SU-DHL-6 (cell line): ENCODE measurements around the gene TMEM119.

Experiments
- H2AFZ ChIP-seq: fragments of 200-600 bp; sonication (generic); 2 replicates; pipeline ENCODE4 v1.6.1; 2014; ENCODE audit warnings: low read depth, mild to moderate bottlenecking, moderate library complexity, mixed read lengths, antibody characterized with exemption, low read length; ENCODE audit not compliant: severe bottlenecking
- H3F3A ChIP-seq: fragments of 200-600 bp; shearing (Covaris generic); 2 replicates; pipeline ENCODE4 v1.6.0; 2016; ENCODE audit warnings: antibody characterized with exemption, mild to moderate bottlenecking; ENCODE audit not compliant: insufficient read depth
- H3K27ac ChIP-seq: fragments of 200-600 bp; sonication (generic); 2 replicates; pipeline ENCODE4 v1.5.1; 2016; ENCODE audit warnings: low read depth, mild to moderate bottlenecking, low read length, moderate library complexity, mixed read lengths
- H3K27me3 ChIP-seq: fragments of 200-600 bp; sonication (generic), shearing (Covaris generic); 2 replicates; pipeline ENCODE4 v1.6.0; 2014; ENCODE audit warnings: mild to moderate bottlenecking, low read length
- H3K36me3 ChIP-seq: fragments of 200-600 bp; sonication (generic); 2 replicates; pipeline ENCODE4 v1.6.1; 2014; ENCODE audit warnings: mild to moderate bottlenecking, low read length, mixed read lengths
- H3K4me2 ChIP-seq: fragments of 300-600, 200-600 bp; shearing (Covaris generic), sonication (generic); 2 replicates; pipeline ENCODE4 v1.6.0; 2014; ENCODE audit warnings: low read length, low read depth, mild to moderate bottlenecking; ENCODE audit not compliant: poor library complexity, severe bottlenecking
- H3K4me3 ChIP-seq: fragments of 200-600 bp; sonication (generic); 2 replicates; pipeline ENCODE4 v1.5.1; 2014; ENCODE audit warnings: antibody characterized with exemption, low read length, mild to moderate bottlenecking, mixed read lengths; ENCODE audit not compliant: insufficient read depth, poor library complexity, severe bottlenecking
- H3K79me2 ChIP-seq: fragments of 200-600 bp; sonication (generic); 2 replicates; pipeline ENCODE4 v1.6.1; 2014; ENCODE audit warnings: mild to moderate bottlenecking, low read length, moderate library complexity; ENCODE audit not compliant: insufficient read depth
- H3K9ac ChIP-seq: fragments of 200-600 bp; sonication (generic); 2 replicates; pipeline ENCODE4 v1.7.0; 2014; ENCODE audit warnings: mild to moderate bottlenecking, low read length
- H3K9me2 ChIP-seq: fragments of 200-600 bp; sonication (generic); replicated peaks from 2 replicates; pipeline ENCODE4 v1.6.1; 2014; ENCODE audit warnings: low read length; ENCODE audit not compliant: insufficient read depth
- H3K9me3 ChIP-seq: fragments of 200-600 bp; sonication (generic); 2 replicates; pipeline ENCODE4 v1.6.1; 2014; ENCODE audit warnings: low read length, mixed read lengths; ENCODE audit not compliant: insufficient read depth
- H4K20me1 ChIP-seq: fragments of 200-600 bp; sonication (generic); 2 replicates; pipeline ENCODE4 v1.6.1; 2014; ENCODE audit warnings: low read depth, mild to moderate bottlenecking, antibody characterized with exemption, low read length, moderate library complexity, mixed read lengths
- EZH2phosphoT487 ChIP-seq: fragments of 200-600 bp; sonication (generic), shearing (Covaris generic); conservative IDR thresholded peaks from 2 replicates; pipeline ENCODE4 v1.6.1; 2018; ENCODE audit warnings: mild to moderate bottlenecking, antibody characterized with exemption, low read length, moderate library complexity, mixed read lengths
- TF ChIP-seq, protein P1 (sequence below): fragments of 200-600 bp; sonication (generic); IDR thresholded peaks from one replicate; pipeline ENCODE4 v1.5.1; 2017; ENCODE audit warnings: antibody characterized with exemption, mild to moderate bottlenecking, low read length, moderate library complexity; ENCODE audit not compliant: insufficient read depth, poor library complexity, severe bottlenecking

Gene TMEM119

GRCh38 chr12:108638997-108639822, 41.3 kb upstream of the TMEM119 start:
- no peak overlapping the region for H2AFZ ChIP-seq
- H3K4me3 ChIP-seq = no peak overlapping the region
- no peaks in the 10 kb centered on the region for H4K20me1 ChIP-seq
- H3K9ac ChIP-seq = no peak overlapping the region
- H3K36me3 ChIP-seq = no peaks in the 10 kb centered on the region
- no peak overlapping the region for H3K27ac ChIP-seq
- H3F3A ChIP-seq = peaks cover 35% of the 10 kb centered on the region
- no peaks in the 10 kb centered on the region for H3K9me2 ChIP-seq
- H3K4me2 ChIP-seq = no peak overlapping the region
- H3K27me3 ChIP-seq = no peaks in the 10 kb centered on the region; the same call in 1 of the 2 replicates
- H3K9me3 ChIP-seq = no peaks in the 10 kb centered on the region
- no peaks in the 10 kb centered on the region for H3K79me2 ChIP-seq
- no peak for TF ChIP-seq EZH2phosphoT487
- TF ChIP-seq, protein P1, sequence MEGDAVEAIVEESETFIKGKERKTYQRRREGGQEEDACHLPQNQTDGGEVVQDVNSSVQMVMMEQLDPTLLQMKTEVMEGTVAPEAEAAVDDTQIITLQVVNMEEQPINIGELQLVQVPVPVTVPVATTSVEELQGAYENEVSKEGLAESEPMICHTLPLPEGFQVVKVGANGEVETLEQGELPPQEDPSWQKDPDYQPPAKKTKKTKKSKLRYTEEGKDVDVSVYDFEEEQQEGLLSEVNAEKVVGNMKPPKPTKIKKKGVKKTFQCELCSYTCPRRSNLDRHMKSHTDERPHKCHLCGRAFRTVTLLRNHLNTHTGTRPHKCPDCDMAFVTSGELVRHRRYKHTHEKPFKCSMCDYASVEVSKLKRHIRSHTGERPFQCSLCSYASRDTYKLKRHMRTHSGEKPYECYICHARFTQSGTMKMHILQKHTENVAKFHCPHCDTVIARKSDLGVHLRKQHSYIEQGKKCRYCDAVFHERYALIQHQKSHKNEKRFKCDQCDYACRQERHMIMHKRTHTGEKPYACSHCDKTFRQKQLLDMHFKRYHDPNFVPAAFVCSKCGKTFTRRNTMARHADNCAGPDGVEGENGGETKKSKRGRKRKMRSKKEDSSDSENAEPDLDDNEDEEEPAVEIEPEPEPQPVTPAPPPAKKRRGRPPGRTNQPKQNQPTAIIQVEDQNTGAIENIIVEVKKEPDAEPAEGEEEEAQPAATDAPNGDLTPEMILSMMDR = no peak

GRCh38 chr12:108638141-108638827, 40.4 kb upstream of the TMEM119 start:
- no peaks in the 10 kb centered on the region for H4K20me1 ChIP-seq
- no peak overlapping the region for H3K4me3 ChIP-seq
- no peaks in the 10 kb centered on the region for H3K9me3 ChIP-seq
- H3F3A ChIP-seq = peaks cover 44% of the 10 kb centered on the region
- TF ChIP-seq EZH2phosphoT487 = no peak
- TF ChIP-seq, protein P1 = no peak
- no peaks in the 10 kb centered on the region for H3K79me2 ChIP-seq
- no peaks in the 10 kb centered on the region for H3K36me3 ChIP-seq
- H3K27me3 ChIP-seq = no peaks in the 10 kb centered on the region; the same call in 1 of the 2 replicates
- H3K27ac ChIP-seq = no peak overlapping the region
- no peak overlapping the region for H3K9ac ChIP-seq
- peak overlapping the region; percentile 39 for H3K4me2 ChIP-seq
- H3K9me2 ChIP-seq = no peaks in the 10 kb centered on the region
- H2AFZ ChIP-seq = no peak overlapping the region

DNA sequence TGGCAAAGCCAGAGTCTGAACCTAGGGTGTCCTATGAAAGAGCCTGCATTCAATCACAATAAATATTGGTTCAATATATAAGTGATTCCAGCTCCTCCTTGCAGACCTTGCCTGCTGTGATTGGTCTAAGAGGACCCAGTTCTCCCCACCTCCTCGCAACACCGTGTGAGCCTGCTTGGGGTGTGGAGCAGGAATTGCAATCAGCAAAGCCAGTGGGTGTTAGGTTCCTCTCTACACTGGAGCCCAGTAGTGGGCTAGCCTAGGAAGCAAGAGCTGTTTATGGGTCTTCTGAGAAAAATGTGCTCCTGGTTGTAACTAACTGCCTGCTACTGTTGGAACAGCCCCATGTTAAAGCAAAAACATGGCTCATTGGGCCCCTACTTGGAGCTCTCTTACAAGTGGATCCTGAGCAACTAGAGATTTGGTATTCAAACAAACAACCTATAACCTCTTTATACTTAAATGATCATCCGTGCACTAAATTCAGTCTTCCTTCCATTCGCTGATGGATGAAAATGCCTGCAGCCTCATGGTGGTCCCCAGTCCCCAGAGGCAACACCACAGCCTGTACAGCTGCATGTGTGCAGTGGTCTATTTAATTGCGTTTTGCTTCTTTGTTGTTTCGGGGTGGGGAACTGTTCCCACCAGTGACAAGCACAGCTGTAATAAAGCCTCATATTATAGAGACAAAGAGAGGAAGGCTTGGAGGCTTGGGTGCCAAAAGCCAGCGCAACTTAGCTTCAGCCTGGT, 39.5 kb upstream of the TMEM119 start:
- Histone ChIP-seq H3K4me3 (no peak overlapping the region), H3K79me2 (no peaks in the 10 kb centered on the region), H3K9me2 (no peaks in the 10 kb centered on the region), H3F3A (peaks cover 51% of the 10 kb centered on the region), H3K4me2 (peak overlapping the region; percentile 39), H4K20me1 (no peaks in the 10 kb centered on the region), H3K27ac (no peak overlapping the region), H3K9me3 (no peaks in the 10 kb centered on the region), H3K36me3 (no peaks in the 10 kb centered on the region), H3K27me3 (no peaks in the 10 kb centered on the region; the same call in 1 of the 2 replicates), H3K9ac (no peak overlapping the region), H2AFZ (no peak overlapping the region)
- TF ChIP-seq, protein P1 = no peak
- 0 out of 2 replicates have a peak, but pooled peaks have one; percentile 47 for TF ChIP-seq EZH2phosphoT487
